GM21576 (cell line): Measurements from ENCODE around the gene SSRP1.
"Not testable (repeated sequence)": the region's sequence is repeated elsewhere in the genome, so short reads cannot be mapped to it uniquely, and the experiment has no call there.

Source experiments
- ATAC-seq: cut with Tn5 transposase; IDR thresholded peaks from one replicate; pipeline ENCODE4 v1.9.1; 2021; ENCODE audit warnings: mild to moderate bottlenecking, moderate library complexity; ENCODE audit not compliant: unreplicated experiment

The SSRP1 gene

GRCh38 chr11:57335343-57336110 is at the start of gene SSRP1:
SSRP1 (minus strand) TSS chr11:57335892; CDS start chr11:57335121, 771 bp downstream.
- peak; percentile 98 for ATAC-seq

- ATAC-seq, result no peak
These were observed 45.3 kb upstream of the SSRP1 start, which contains the start of gene PRG3 for GRCh38 chr11:57380975-57381374. PRG3 (minus strand) TSS chr11:57381150; CDS start chr11:57380708, 442 bp downstream.

- ATAC-seq, result no peak
These were observed 44.0 kb upstream of the SSRP1 start for GRCh38 chr11:57379732-57380131.

GRCh38 chr11:57378186-57378585 is 42.5 kb upstream of the SSRP1 start:
- no peak for ATAC-seq

GRCh38 chr11:57377107-57377506 is 41.4 kb upstream of the SSRP1 start:
- no peak for ATAC-seq

- ATAC-seq, result no peak
These were observed 40.7 kb upstream of the SSRP1 start for GRCh38 chr11:57376095-57377090.

- no peak for ATAC-seq
These were observed 39.8 kb upstream of the SSRP1 start for GRCh38 chr11:57375490-57375889.

GRCh38 chr11:57374966-57375365 is 39.3 kb upstream of the SSRP1 start:
- no peak for ATAC-seq

GRCh38 chr11:57373146-57373545 is 37.5 kb upstream of the SSRP1 start:
- ATAC-seq, result no peak

- ATAC-seq, result no peak
These were observed 35.2 kb upstream of the SSRP1 start for GRCh38 chr11:57370941-57371340.

GRCh38 chr11:57370251-57370650 is 34.6 kb upstream of the SSRP1 start:
- no peak for ATAC-seq

GRCh38 chr11:57368845-57369232 is 33.1 kb upstream of the SSRP1 start:
- ATAC-seq, result no peak

- no peak for ATAC-seq
These were observed 32.6 kb upstream of the SSRP1 start for GRCh38 chr11:57368106-57368844.

GRCh38 chr11:57364851-57365660 is 29.4 kb upstream of the SSRP1 start:
- ATAC-seq, result no peak

- ATAC-seq, result no peak
These were observed 27.7 kb upstream of the SSRP1 start for GRCh38 chr11:57363131-57364080.

- ATAC-seq, result no peak
These were observed 26.2 kb upstream of the SSRP1 start for GRCh38 chr11:57361926-57362325.

GRCh38 chr11:57361420-57361819 is 25.7 kb upstream of the SSRP1 start:
- not testable (repeated sequence) for ATAC-seq

GRCh38 chr11:57360991-57361390 is 25.3 kb upstream of the SSRP1 start:
- no peak for ATAC-seq
